Tracheal epithelial cell (primary cell): ENCODE data around the gene VWA1. TPM values are rescaled to one million over a fixed set of nuclear protein-coding genes. Genes with fewer than 3 reads are reported as not detected.

ENCODE experiments used
- total RNA-seq: library from RNA; depleted of rRNA; stranded (reverse); fragments of >200 nt; gene quantifications from 2 replicates; pipeline ENCODE4 v1.2.1, GENCODE V29; 2014

VWA1 gene
- 13.0 and 14.1 TPM in 2 replicates for total RNA-seq

DNA sequence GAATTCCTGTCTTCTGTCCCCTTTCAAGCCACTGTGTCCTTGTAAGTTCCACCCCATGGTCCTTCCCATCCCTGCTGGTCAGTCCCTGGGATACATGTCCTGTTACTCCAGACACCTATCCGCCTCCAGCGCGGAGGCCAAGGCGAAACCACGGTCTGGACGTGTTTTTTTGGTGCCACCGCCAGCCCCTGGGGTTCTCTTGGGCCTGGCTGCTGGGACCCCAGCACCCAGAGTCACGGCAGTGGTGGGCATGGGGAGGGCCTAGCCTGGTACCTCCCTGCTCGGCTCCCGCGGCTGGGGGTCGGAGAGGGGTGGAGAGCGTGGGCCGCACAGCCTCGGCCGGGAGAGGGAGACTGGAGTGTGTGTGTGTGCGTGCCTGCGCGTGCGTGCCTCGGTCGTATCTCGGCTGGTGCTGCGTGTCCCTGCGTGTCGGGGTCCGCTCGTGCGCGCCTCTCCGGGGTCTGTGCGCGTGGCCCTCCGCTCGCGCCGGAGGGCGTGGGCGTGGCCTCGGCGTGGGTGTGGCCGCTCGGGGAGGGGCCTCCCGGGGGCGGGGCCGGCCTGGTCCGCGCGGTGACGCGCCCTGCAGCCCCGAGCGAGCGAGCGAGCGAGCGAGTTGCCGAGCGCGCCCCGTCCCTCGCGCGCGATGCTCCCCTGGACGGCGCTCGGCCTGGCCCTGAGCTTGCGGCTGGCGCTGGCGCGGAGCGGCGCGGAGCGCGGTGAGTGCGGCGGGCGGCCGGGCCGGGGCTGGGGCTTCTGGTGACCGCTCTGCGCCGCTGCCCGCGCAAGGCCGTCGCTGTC lies at the start of gene VWA1:
TSS of gene VWA1 (plus strand) at position 585 of the 798 bp plus-strand sequence. CDS start at position 644, 59 bp downstream.

GRCh38 chr1:1399187-1399871 lies 36.2 kb upstream of the VWA1 start, which contains the start of gene CCNL2:
CCNL2 (minus strand) TSS chr1:1399335; CDS start chr1:1399306, 29 bp downstream.

DNA sequence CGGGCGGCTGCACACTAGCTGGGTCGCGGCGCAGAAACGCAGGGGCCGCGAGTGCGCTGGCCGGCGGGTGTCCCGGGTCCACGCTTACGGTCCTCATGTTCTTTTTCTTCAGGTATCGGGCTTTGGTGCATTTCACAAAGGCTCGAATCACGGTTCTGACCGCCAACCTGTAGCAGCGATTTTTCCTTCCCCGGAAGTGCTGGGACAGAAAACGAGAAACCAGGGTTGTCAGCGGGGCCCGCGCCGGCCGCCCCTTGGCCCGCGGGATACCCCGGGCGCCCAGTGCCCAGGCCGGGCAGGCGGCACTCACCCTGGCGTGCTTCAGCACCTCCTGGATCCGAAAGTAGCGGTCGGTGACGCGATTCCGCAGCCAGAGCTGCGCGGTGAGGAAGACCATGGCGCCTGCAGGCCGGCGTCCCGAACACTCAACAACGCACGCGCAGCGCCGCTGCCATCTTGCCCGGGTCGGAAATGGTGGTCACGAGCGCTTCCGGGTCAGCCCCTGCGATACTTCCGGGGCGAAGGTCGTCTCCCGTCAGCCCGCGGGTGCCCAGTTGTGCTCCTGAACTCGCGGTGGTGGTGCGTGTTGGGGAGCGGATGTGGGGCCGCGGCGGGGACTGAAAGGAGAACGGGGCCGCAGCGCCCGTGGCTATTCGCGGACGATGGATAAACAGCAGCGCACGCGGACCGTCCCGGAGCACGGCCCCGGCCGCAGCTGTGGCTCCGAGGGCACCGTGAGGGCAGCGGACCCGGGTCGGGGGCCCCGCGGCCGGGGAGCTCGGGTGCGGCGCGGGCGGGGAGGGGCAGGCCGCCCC lies 28.5 kb upstream of the VWA1 start, which contains the start of gene MRPL20:
TSS of gene MRPL20 (minus strand) at position 473 of the 815 bp plus-strand sequence. CDS start at position 397, 76 bp downstream.

DNA sequence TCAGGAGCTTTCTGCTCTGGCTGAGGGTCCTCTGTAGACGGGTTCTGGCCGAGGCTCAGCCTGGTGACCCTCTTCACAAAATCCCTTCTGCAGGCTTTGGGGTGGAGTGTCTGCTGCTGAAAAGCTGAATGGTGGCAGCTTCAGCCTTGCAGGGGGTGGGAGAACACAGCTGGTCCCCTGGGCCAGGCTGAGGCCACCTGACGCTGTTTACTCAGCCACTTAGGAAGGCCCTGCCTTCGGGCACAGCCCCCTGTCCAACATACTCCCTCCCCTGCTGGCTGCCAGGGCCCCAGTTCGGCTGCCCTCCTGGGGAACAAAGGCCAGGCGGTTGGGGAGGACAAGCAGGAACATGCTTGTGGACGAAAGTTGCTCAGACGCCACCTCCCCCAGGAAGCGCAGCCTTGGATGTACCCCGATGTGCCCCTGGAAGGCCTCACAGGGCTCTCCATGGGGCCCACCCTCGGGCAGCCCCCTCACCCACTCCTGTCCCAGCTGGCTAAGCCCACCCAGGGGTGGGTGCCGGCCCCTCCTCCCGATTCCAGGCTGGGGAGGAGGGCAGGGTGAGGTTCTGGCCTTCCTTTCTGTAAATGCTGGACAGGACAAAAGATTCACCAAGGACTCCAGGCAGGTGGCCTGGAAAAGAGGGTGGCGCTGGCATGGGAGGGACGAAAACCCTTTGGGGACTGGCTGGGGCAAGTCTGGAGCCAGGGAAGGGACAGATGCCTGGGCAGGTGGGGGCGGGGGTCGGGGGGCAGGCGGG lies 14.2 kb upstream of the VWA1 start, which contains the start of gene ANKRD65:
TSS of gene ANKRD65 (minus strand) at position 130 of the 760 bp plus-strand sequence. CDS start 271 bp downstream, outside the sequence.

DNA sequence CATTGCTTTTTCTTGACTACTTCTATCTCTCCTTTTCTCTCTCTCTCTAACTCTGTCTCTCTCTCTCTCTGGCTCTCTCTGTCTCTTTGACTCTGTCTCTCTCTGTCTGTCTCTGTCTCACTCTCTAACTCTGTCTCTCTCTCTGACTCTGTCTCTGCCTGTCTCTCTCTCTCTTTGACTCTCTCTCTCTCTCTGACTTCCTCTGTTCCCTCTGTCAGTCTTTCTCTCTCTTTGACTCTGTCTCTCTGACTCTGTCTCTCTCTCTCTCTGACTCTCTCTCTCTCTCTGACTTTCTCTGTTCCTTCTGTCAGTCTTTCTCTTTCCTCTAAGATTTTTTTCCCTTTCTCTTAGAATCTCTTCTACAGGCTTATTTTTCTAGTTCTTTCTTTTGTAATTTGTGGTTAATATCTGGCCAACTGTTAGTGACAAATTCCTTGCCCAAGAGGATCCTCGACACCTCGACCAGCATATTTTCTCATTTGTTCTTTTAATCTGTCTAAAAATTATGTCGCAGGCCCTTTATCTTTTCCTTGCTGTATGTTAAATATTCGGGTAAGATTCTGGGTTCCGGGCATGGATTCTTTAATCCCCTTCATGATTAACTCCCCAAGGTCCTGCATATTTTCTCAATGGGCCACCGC lies 13.7 kb downstream of the VWA1 start, which contains the start of gene ATAD3C:
TSS of gene ATAD3C (plus strand) at position 591 of the 641 bp plus-strand sequence. CDS start 995 bp downstream, outside the sequence.

DNA sequence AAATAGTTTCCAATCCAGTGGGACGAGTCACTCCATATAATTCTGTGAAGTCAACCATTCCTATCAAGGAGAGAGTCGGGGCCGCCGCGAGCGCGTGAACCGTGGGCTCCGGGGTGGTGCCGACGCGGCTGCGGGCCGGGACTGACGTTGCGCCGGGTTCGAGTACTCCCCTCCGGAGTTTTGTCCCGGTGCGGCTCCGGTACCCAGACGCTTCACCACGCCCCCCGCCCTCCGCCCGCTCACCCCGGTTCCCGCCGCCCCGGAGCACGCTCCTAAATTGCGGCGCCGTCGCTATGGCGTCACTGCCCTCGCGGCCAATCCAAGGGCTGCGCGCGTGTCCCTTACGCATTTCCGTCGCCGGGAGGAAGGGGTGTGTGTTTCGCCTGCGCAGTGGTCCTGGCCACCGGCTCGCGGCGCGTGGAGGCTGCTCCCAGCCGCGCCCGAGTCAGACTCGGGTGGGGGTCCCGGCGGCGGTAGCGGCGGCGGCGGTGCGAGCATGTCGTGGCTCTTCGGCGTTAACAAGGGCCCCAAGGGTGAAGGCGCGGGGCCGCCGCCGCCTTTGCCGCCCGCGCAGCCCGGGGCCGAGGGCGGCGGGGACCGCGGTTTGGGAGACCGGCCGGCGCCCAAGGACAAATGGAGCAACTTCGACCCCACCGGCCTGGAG lies 36.0 kb downstream of the VWA1 start, which contains the start of gene ATAD3B:
TSS of gene ATAD3B (plus strand) at position 377 of the 664 bp plus-strand sequence. CDS start at position 497, 120 bp downstream.

Other genes with a start within 250 kb of the VWA1 start
- gene TNFRSF18, start 229.1 kb upstream of the VWA1 start, total RNA-seq, result 0.64 and 1.9 TPM in 2 replicates
- gene TNFRSF4, start 221.5 kb upstream of the VWA1 start, total RNA-seq, result not detected in 2 replicates
- 73.1 and 76.6 TPM in 2 replicates for gene SDF4, start 203.7 kb upstream of the VWA1 start, total RNA-seq
- gene B3GALT6, start 203.5 kb upstream of the VWA1 start, total RNA-seq, result 28.8 and 37.8 TPM in 2 replicates
- 1.9 and 2.4 TPM in 2 replicates for gene C1QTNF12, start 189.0 kb upstream of the VWA1 start, total RNA-seq
- gene UBE2J2, start 161.8 kb upstream of the VWA1 start, total RNA-seq, result 45.2 and 48.0 TPM in 2 replicates
- 0.21 and 0.96 TPM in 2 replicates for gene SCNN1D, start 155.3 kb upstream of the VWA1 start, total RNA-seq
- gene ACAP3, start 127.8 kb upstream of the VWA1 start, total RNA-seq, result 35.0 and 38.1 TPM in 2 replicates
- 25.1 and 36.7 TPM in 2 replicates for gene PUSL1, start 127.1 kb upstream of the VWA1 start, total RNA-seq
- 53.9 and 67.0 TPM in 2 replicates for gene INTS11, start 111.0 kb upstream of the VWA1 start, total RNA-seq
- 17.1 and 23.1 TPM in 2 replicates for gene CPTP, start 110.9 kb upstream of the VWA1 start, total RNA-seq
- 0.21 TPM in 1 of 2 replicates, not detected in the other for gene TAS1R3, start 104.4 kb upstream of the VWA1 start, total RNA-seq
- 262 and 265 TPM in 2 replicates for gene DVL1, start 86.3 kb upstream of the VWA1 start, total RNA-seq
- 2.8 and 12.0 TPM in 2 replicates for gene MXRA8, start 77.1 kb upstream of the VWA1 start, total RNA-seq
- 138 and 166 TPM in 2 replicates for gene AURKAIP1, start 60.5 kb upstream of the VWA1 start, total RNA-seq
- 75.2 and 80.1 TPM in 2 replicates for gene CCNL2, start 36.4 kb upstream of the VWA1 start, total RNA-seq
- 56.1 and 74.5 TPM in 2 replicates for gene MRPL20, start 28.4 kb upstream of the VWA1 start, total RNA-seq
- 11.6 and 15.1 TPM in 2 replicates for gene ANKRD65, start 14.4 kb upstream of the VWA1 start, total RNA-seq
- not detected in 2 replicates for gene ATAD3C, start 14.0 kb downstream of the VWA1 start, total RNA-seq
- 13.0 and 22.4 TPM in 2 replicates for gene ATAD3B, start 36.1 kb downstream of the VWA1 start, total RNA-seq
- gene ATAD3A, start 76.5 kb downstream of the VWA1 start, total RNA-seq, result 25.2 and 41.0 TPM in 2 replicates
- not detected in 2 replicates for gene TMEM240, start 104.9 kb downstream of the VWA1 start, total RNA-seq
- gene SSU72, start 139.2 kb downstream of the VWA1 start, total RNA-seq, result 90.4 and 95.9 TPM in 2 replicates
- gene FNDC10, start 164.4 kb downstream of the VWA1 start, total RNA-seq, result 0.64 and 2.4 TPM in 2 replicates
- 91.3 and 99.5 TPM in 2 replicates for gene MIB2, start 179.8 kb downstream of the VWA1 start, total RNA-seq
- gene MMP23B, start 196.5 kb downstream of the VWA1 start, total RNA-seq, result 0.64 and 2.2 TPM in 2 replicates
- gene CDK11B, start 223.3 kb downstream of the VWA1 start, total RNA-seq, result 3.8 and 4.1 TPM in 2 replicates